Hepatocyte (in vitro differentiated cells): ENCODE results near the gene CCDC148. TPM values are rescaled to one million over a fixed set of nuclear protein-coding genes. Genes with fewer than 3 reads are reported as not detected.

Experiments
- DNase-seq: peaks from one replicate; pipeline ENCODE4 v3.0.0-alpha.2; 2016; ENCODE audit warnings: low spot score
- H2AFZ ChIP-seq: fragments of 200-600 bp; sonication (generic); 2 replicates; pipeline ENCODE4 v1.6.0; 2016; ENCODE audit warnings: antibody characterized with exemption, mild to moderate bottlenecking
- H3K27ac ChIP-seq: fragments of 200-600 bp; sonication (generic); 2 replicates; pipeline ENCODE4 v1.5.1; 2016; ENCODE audit warnings: mild to moderate bottlenecking
- H3K27me3 ChIP-seq: fragments of 200-600 bp; sonication (generic); 2 replicates; pipeline ENCODE4 v1.6.1; 2016
- H3K36me3 ChIP-seq: fragments of 200-600 bp; sonication (generic); replicated peaks from 2 replicates; pipeline ENCODE4 v1.5.1; 2016; ENCODE audit warnings: low read depth; ENCODE audit not compliant: insufficient read depth
- H3K4me1 ChIP-seq: fragments of 200-600 bp; sonication (generic); 2 replicates; pipeline ENCODE4 v1.5.1; 2016; ENCODE audit warnings: mild to moderate bottlenecking, moderate library complexity; ENCODE audit not compliant: insufficient read depth
- H3K4me2 ChIP-seq: fragments of 200-600 bp; sonication (generic); 2 replicates; pipeline ENCODE4 v1.6.0; 2016
- H3K4me3 ChIP-seq: fragments of 200-600 bp; sonication (generic); 2 replicates; pipeline ENCODE4 v1.5.1; 2016; ENCODE audit warnings: mild to moderate bottlenecking
- H3K79me2 ChIP-seq: fragments of 200-600 bp; sonication (generic); 2 replicates; pipeline ENCODE4 v1.6.0; 2017; ENCODE audit warnings: mild to moderate bottlenecking
- H3K9me2 ChIP-seq: fragments of 200-600 bp; sonication (generic); replicated peaks from 2 replicates; pipeline ENCODE4 v1.6.0; 2017; ENCODE audit warnings: mild to moderate bottlenecking; ENCODE audit not compliant: insufficient read depth
- H3K9me3 ChIP-seq: fragments of 200-600 bp; sonication (generic); 2 replicates; pipeline ENCODE4 v1.5.1; 2016; ENCODE audit warnings: low read depth, mild to moderate bottlenecking
- H4K20me1 ChIP-seq: fragments of 200-600 bp; sonication (generic); 2 replicates; pipeline ENCODE4 v1.6.0; 2016; ENCODE audit warnings: mild to moderate bottlenecking; ENCODE audit not compliant: insufficient read depth, poor library complexity, severe bottlenecking
- EZH2 ChIP-seq: fragments of 200-600 bp; sonication (generic); IDR thresholded peaks from 2 replicates; pipeline ENCODE4 v1.6.1; 2016; ENCODE audit warnings: antibody characterized with exemption, mild to moderate bottlenecking, borderline replicate concordance
- EZH2phosphoT487 ChIP-seq: fragments of 200-600 bp; sonication (generic); IDR thresholded peaks from one replicate; pipeline ENCODE4 v1.6.1; 2018; ENCODE audit warnings: antibody characterized with exemption, mild to moderate bottlenecking, low read depth, moderate library complexity; ENCODE audit not compliant: unreplicated experiment, severe bottlenecking
- WGBS: methylation state at CpG from one replicate; pipeline ENCODE4 v1.1.6; 2016; ENCODE audit warnings: low lambda C conversion rate; ENCODE audit errors: missing lambda C conversion rate; 5-methylcytosine and 5-hydroxymethylcytosine counted together
- polyA plus RNA-seq: library from polyadenylated mRNA; unstranded; fragments of >200 nt; fragmentation: Nextera tagmentation; extraction: Ambion mirVana; gene quantifications from 2 replicates; pipeline ENCODE4 v1.2.1, GENCODE V29; 2016
- total RNA-seq: library from RNA; depleted of rRNA; stranded (reverse); fragments of >200 nt; gene quantifications from 2 replicates; pipeline ENCODE4 v1.2.3, GENCODE V29; 2014
- TF ChIP-seq, protein P1 (sequence below): fragments of 200-600 bp; sonication (generic); IDR thresholded peaks from 2 replicates; pipeline ENCODE4 v1.5.1; 2016; ENCODE audit warnings: antibody characterized with exemption, mild to moderate bottlenecking; ENCODE audit not compliant: poor library complexity

Gene CCDC148
- total and polyA plus RNA-seq, 2 experiments from 2014 or later: 0.62 to 2.2 TPM

GRCh38 chr2:158432117-158432516 is 24.4 kb downstream of the CCDC148 start:
- Histone ChIP-seq H3K4me1 (no peaks in the 10 kb centered on the region), H3K27me3 (no peaks in the 10 kb centered on the region), H3K27ac (no peak overlapping the region), H3K4me2 (no peak overlapping the region), H3K36me3 (no peaks in the 10 kb centered on the region), H3K9me2 (no peaks in the 10 kb centered on the region), H4K20me1 (no peaks in the 10 kb centered on the region), H3K9me3 (no peaks in the 10 kb centered on the region), H3K4me3 (no peak overlapping the region), H3K79me2 (no peaks in the 10 kb centered on the region), H2AFZ (no peak overlapping the region)
- no peak for DNase-seq
- TF ChIP-seq, protein P1, sequence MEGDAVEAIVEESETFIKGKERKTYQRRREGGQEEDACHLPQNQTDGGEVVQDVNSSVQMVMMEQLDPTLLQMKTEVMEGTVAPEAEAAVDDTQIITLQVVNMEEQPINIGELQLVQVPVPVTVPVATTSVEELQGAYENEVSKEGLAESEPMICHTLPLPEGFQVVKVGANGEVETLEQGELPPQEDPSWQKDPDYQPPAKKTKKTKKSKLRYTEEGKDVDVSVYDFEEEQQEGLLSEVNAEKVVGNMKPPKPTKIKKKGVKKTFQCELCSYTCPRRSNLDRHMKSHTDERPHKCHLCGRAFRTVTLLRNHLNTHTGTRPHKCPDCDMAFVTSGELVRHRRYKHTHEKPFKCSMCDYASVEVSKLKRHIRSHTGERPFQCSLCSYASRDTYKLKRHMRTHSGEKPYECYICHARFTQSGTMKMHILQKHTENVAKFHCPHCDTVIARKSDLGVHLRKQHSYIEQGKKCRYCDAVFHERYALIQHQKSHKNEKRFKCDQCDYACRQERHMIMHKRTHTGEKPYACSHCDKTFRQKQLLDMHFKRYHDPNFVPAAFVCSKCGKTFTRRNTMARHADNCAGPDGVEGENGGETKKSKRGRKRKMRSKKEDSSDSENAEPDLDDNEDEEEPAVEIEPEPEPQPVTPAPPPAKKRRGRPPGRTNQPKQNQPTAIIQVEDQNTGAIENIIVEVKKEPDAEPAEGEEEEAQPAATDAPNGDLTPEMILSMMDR: no peak
- TF ChIP-seq EZH2: no peak
- no peak for TF ChIP-seq EZH2phosphoT487

GRCh38 chr2:158414538-158414937 is 42.0 kb downstream of the CCDC148 start:
- Histone ChIP-seq H3K27ac (no peak overlapping the region), H3K9me3 (peaks cover 7% of the 10 kb centered on the region), H3K9me2 (no peaks in the 10 kb centered on the region), H3K79me2 (no peaks in the 10 kb centered on the region), H3K4me2 (no peak overlapping the region), H3K36me3 (no peaks in the 10 kb centered on the region), H2AFZ (no peak overlapping the region), H3K4me3 (no peak overlapping the region), H4K20me1 (no peaks in the 10 kb centered on the region), H3K27me3 (no peaks in the 10 kb centered on the region), H3K4me1 (no peaks in the 10 kb centered on the region)
- no peak for DNase-seq
- TF ChIP-seq, protein P1: no peak
- TF ChIP-seq EZH2 (no peak), EZH2phosphoT487 (no peak)
- WGBS: 94% methylated on average over 1 of the region's 1 CpG

GRCh38 chr2:158413581-158413980 is 43.0 kb downstream of the CCDC148 start:
- TF ChIP-seq, protein P1: no peak
- TF ChIP-seq EZH2 (no peak), EZH2phosphoT487 (no peak)
- no peak overlapping the region for H3K4me3 ChIP-seq
- no peaks in the 10 kb centered on the region for H3K9me2 ChIP-seq
- no peak overlapping the region for H3K27ac ChIP-seq
- H3K79me2 ChIP-seq: no peaks in the 10 kb centered on the region
- no peaks in the 10 kb centered on the region for H3K4me1 ChIP-seq
- H3K4me2 ChIP-seq: no peak overlapping the region
- H3K27me3 ChIP-seq: no peaks in the 10 kb centered on the region
- H2AFZ ChIP-seq: no peak overlapping the region
- 69% methylated on average over 2 of the region's 2 CpGs for WGBS
- H3K36me3 ChIP-seq: no peaks in the 10 kb centered on the region
- peaks cover 7% of the 10 kb centered on the region for H3K9me3 ChIP-seq
- H4K20me1 ChIP-seq: no peaks in the 10 kb centered on the region
- no peak for DNase-seq

- DNase-seq: no peak
- Histone ChIP-seq H3K4me1 (no peaks in the 10 kb centered on the region), H3K27ac (no peak overlapping the region), H3K36me3 (no peaks in the 10 kb centered on the region), H3K79me2 (no peaks in the 10 kb centered on the region), H3K4me2 (no peak overlapping the region), H2AFZ (no peak overlapping the region), H3K9me2 (no peaks in the 10 kb centered on the region), H4K20me1 (no peaks in the 10 kb centered on the region), H3K27me3 (no peaks in the 10 kb centered on the region), H3K4me3 (no peak overlapping the region), H3K9me3 (peaks cover 7% of the 10 kb centered on the region)
- WGBS: 54% methylated on average over 3 of the region's 3 CpGs
- TF ChIP-seq, protein P1: no peak
- TF ChIP-seq EZH2phosphoT487 (no peak), EZH2 (no peak)
These were observed 44.3 kb downstream of the CCDC148 start for GRCh38 chr2:158412206-158412605.
